Amniotic epithelial cell (primary cell): ENCODE data around the gene EFNA4.
A peak's percentile ranks its signal among the peaks of the same experiment; 100 is the strongest.

Experiments
- DNase-seq: peaks from one replicate; pipeline ENCODE4 v3.0.0-alpha.2; 2010; ENCODE audit warnings: low read depth

The EFNA4 gene, protein sequence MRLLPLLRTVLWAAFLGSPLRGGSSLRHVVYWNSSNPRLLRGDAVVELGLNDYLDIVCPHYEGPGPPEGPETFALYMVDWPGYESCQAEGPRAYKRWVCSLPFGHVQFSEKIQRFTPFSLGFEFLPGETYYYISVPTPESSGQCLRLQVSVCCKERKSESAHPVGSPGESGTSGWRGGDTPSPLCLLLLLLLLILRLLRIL

DNA sequence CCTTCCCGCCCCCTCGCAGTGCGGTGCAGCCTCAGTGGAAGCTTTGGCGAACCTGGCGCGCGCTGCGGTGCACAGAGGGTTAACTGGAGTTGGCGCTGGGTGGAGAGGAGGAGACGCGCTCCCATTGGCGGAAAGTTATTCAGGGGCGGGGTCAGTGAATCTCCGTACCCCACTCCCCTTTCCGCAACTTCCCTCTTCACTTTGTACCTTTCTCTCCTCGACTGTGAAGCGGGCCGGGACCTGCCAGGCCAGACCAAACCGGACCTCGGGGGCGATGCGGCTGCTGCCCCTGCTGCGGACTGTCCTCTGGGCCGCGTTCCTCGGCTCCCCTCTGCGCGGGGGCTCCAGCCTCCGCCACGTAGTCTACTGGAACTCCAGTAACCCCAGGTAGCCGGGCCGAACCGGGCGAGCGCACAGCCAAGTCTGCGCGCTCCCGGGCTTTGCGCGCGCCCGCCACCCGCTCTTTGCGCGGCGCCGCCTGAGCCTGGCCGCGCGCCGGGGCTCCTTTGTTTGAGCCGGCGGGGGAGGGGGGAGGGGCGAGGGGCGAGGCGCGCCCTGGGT lies at the start of gene EFNA4:
EFNA4 (plus strand) TSS at position 191 of the 561 bp plus-strand sequence; CDS start at position 275, 84 bp downstream.
- DNase-seq = peak; percentile 80

GRCh38 chr1:155014709-155015508 lies 48.6 kb upstream of the EFNA4 start:
- no peak for DNase-seq

- DNase-seq = no peak
Measured at GRCh38 chr1:155015527-155016230, 47.9 kb upstream of the EFNA4 start.

- DNase-seq = no peak
Measured at GRCh38 chr1:155016231-155016831, 47.2 kb upstream of the EFNA4 start.

- DNase-seq = peak; percentile 89
Measured at GRCh38 chr1:155017041-155017945, 46.2 kb upstream of the EFNA4 start.

DNA sequence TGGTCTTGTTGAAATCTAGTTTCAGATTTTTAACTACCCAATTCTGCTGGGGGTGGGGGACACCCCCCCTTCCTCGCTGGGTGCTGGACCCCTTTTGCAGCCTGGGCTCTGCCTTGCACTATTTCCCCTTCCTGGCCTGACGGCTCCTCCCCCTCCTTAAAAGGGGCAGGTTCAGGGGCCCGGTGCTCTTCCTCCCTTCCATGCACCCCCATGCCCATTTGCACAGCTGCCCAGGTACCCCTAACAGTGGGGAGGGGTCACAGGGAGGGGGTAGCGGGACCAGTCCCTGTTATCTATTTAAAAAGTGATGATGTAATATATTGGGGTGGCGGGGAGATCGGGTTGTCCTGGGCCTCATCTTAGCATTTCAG lies 45.6 kb upstream of the EFNA4 start:
- DNase-seq = no peak

DNA sequence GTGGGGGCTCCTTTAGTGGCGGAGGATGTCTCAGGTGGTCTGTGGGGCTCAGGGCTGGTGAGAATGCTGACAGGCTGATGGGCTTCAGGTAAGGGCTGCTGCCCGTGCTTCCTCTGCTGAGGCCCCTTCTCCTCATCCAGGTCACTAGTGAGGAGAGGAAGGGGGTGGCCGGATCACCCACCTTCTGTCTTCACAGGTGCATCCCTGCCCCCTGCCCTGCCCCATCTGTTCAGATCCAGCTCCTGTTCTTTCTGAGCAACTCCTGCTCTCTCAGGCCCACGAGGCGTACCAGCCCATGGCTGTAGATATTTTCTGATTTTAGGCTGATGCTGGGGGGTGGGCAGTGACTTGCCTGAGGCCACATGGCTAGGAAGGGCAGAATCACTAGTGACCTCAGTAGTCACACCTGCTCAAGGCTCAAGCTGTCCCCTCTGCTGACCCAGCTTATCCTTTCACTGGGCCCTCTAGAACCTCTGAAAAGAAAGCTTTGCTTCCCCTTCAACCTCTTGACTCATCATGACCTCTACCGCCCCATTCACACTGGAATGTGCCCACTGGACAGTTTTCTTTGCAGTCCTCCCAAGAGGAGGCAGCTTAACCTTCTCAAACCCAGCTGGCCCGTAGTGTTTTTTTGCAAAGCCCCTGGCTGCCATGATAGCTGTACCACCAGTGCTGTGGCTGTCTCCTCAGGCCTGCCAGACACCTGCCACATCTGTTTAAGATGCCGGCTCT lies 44.8 kb upstream of the EFNA4 start:
- DNase-seq = peak; percentile 31

DNA sequence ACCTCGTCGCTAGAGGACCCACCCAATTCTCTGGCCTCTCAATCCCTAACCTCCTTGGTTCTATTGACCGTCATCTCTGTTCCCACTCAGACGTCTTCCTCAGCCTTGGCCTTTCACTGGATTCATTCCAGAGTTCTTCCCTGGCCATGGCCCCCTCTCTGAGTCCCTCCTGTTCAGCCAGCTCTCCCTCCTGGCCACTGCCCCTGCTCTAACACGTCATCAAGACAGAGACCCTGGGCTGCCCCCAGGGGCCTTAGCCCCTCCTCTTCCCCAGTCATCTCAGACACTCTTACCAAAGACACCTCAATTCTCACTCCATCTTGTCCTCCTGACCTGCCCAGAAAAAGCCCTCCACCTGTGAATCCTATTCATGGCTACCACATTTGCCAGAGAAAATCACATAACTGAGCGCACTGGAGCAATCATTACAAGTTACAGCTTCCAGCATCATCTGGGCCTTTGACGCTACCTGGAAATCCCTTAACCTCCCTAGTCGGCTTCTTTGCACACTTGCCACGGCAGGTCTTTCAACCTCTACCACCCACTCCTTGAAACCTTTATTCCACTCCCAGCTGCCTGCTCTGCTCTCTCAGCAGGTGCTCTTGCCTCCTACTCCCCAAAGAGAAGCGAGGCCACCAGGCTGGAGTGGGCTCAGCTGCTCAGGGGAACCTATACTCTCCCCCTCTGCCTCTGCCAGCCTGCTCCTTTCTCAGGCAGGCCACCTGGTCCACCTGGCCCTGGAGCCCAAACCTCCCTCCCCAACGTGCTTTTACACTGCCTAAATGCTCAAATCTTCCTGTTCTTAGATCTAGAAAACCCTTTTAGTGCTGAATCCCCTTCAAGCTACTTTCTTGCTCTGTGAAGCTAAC lies 43.9 kb upstream of the EFNA4 start:
- no peak for DNase-seq

DNA sequence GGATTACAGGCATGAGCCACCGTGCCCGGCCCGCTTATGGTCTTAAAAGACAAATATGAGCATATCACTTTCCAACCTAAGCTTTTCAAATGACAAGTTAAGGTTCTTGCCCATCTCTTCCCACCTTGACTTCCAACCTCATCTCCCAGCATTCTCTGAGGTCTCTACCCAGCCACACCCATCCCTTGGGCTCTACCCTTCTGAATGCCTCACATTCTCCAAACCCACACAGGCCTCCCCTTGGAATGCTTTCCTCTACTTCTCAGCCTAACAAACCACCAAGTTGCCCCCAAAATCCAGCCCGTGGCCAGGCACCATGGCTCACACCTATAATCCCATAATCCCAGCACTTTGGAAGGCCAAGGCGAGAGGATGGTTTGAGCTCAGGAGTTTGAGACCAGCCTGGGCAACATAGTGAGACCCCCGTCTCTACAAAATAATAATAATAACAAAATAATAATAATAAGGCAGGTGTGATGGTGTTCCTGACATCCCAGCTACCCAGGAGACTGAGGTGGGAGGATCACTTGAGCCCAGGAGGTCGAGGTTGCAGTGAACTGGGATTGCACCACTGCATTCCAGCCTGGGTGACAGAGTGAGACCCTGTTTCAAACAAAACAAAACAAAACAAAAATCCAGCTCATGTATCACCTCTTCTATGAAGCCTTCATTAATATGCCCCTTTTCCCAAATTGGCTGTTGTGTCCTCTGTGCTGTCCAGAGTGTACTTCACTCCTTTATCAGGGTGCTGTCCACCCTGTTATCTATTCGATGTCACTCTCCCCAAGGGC lies 41.2 kb upstream of the EFNA4 start:
- DNase-seq = no peak

GRCh38 chr1:155022927-155023236 lies 40.7 kb upstream of the EFNA4 start:
- DNase-seq = no peak

DNA sequence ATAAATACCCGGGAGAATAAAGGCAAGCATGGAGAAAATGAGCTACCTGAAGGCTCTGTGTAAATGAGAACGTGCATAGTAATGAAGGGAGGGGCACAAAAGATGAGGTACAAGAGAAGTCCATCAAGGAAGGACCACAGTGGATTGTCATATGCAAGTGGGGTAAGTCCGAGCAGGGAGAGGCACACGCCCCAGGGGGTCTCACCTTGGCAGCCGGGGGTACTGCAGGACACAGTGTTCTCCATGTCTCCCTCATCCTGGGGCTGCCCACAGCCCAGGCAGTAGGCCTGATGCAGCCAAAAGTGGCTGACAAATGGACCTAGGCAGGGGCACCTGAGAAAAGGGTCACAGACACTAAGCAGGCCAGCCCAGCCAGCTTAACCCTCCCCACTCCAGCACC lies 39.9 kb upstream of the EFNA4 start:
- DNase-seq = no peak

DNA sequence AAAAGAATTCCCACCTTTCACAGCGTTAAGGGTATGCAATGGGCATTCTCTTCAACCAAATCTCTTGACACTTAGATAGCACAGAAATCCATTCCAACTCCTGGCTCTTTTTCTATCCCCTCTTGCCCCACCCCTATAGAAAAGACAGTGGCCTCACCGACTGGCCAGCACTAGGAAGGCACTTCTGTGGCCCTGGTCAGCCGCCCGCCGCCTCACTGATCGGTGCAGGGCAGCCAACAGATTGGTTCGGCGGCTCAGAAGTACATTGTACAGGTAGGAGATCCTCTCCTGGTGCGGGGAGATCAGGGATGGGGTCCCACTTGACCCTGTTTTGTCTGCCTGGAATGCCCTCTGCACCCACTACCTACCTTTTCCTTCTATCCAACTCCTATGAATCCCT lies 39.2 kb upstream of the EFNA4 start:
- DNase-seq = no peak

DNA sequence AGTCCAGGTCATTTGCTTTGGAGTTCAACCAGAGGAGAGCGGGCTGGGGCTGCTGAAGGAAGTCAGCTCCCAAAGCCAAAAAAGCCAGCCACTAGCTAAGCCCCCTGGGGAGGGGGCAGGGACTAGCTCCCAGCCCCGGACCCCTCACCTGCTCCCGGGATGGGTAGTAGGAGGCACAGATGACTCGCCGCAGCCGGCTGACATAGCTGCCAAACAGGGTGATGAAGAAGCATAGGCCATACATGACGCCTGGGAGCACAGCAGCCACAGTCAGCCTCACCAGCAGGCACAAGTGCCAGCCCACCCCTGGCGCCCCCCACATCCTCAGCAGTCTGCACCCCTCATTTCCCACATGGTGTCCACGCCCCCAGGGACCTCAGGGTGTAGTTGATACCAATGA lies 37.4 kb upstream of the EFNA4 start:
- no peak for DNase-seq

GRCh38 chr1:155026588-155026987 lies 37.0 kb upstream of the EFNA4 start:
- DNase-seq = peak; percentile 27

DNA sequence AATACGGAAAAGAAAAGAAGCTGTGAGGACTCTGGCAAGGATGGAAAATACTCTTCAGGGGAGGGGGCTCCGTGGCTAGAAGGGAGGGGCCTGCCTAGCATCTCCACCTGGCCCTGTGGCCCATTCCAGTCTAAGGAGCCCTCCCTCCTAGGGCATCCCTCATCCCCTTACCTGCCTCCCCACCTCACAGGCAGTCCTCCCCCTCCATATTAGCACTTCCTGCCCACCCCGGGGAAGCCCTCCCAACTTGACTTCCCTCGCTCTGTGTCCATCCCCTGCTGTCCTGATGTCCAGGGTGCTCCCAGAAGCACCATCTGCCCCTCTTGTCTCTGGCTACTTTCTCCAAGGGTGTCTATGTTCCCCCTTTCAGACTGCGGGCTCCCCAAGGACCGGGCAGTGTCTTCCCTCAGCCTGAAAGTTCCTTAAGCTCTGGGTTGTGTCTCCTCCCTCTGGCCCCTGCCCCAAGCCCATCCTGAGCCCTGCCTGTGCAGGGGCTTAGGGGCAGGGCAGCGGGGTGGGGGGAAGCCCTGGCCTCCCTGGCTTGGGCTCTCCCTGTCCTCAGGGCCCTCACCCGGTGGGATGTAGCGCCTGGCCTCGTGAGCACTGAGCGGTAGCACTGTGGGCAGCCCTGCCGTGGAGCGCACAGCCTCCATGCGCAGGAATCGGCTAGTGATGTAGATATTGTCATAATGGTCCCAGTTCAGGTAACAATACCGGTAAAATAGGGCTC lies 33.9 kb upstream of the EFNA4 start:
- no peak for DNase-seq

DNA sequence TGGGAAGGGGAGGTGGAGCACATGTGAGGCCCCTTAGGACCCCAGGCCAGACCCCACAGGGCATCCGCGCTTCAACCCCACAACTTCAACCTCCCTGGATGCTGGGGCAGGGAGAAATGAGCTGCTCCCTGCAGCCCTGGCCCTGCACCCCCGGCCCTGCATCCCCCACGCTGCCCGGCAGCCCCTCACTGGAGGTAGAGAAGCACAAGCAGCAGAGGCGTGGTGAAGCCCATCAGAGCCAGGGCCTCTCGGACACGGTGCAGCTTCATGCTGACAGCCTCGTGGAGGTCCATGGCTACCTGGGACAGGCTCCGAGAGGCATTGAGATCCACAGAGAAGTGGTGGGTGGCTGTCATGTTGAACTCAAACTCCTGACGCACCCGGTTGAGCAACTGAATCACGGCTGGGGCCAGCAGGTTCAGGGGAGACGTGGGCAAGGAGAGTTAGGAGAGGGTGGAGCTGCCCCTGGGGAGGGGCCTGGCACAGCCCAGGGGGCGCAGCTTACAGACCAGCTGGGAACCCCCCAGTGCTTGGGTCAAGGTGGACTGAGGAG lies 33.2 kb upstream of the EFNA4 start:
- no peak for DNase-seq

DNA sequence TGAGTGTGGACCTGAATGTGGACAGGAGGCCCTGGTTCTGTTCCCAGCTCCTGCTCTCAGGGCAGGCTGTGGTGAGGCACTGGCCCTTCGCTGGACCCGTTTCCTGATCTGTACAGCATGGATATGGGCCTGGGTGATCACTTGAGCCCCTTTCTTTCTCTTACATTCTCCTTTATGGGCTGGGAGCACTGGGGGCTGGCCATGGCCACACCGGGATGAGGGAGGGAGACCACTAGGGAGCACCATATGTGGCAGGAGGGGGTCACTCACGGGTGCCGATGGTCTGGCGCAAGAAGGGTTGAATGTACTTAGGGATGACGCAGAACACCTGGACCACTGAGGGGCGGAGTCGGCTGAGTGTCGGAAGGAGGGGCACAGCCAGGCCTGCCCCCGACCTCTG lies 32.6 kb upstream of the EFNA4 start:
- DNase-seq = no peak

GRCh38 chr1:155032886-155033285 lies 30.7 kb upstream of the EFNA4 start:
- DNase-seq = no peak
